Ishikawa (cell line): ENCODE data around the gene CWC27.

ENCODE experiments used
- CREB1 ChIP-seq: IDR thresholded peaks from 2 replicates; pipeline ENCODE4 v1.6.1; 2012; ENCODE audit warnings: low read depth
- NFIC ChIP-seq: IDR thresholded peaks from 2 replicates; pipeline ENCODE4 v1.6.1; 2012
- YY1 ChIP-seq: IDR thresholded peaks from 2 replicates; pipeline ENCODE4 v1.6.1; 2012; ENCODE audit warnings: low read depth
- TF ChIP-seq, protein P1 (sequence below): IDR thresholded peaks from 2 replicates; pipeline ENCODE4 v1.6.1; 2012; ENCODE audit warnings: low read depth, mild to moderate bottlenecking

DNA sequence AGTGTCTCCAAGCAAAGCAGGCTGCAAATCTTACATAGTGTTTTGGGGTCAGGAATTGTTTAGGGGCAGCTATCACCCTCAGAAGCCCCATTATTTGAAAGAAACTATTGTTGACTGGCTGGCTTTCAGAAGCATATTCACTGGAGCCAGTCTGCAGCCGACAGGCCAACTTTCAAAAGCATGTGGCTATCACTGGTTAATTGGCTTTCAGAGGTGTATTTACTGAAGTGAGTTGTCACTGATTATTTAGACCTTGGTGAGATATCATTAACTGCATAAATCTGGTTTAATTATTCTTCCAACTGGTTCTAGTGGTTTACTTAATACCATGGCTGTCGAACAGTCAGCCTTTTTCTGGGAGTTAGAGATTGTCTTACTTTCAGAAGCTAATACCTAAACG, 247.0 kb downstream of the CWC27 start:
- TF ChIP-seq NFIC (no peak), CREB1 (no peak), YY1 (no peak)
- TF ChIP-seq, protein P1, sequence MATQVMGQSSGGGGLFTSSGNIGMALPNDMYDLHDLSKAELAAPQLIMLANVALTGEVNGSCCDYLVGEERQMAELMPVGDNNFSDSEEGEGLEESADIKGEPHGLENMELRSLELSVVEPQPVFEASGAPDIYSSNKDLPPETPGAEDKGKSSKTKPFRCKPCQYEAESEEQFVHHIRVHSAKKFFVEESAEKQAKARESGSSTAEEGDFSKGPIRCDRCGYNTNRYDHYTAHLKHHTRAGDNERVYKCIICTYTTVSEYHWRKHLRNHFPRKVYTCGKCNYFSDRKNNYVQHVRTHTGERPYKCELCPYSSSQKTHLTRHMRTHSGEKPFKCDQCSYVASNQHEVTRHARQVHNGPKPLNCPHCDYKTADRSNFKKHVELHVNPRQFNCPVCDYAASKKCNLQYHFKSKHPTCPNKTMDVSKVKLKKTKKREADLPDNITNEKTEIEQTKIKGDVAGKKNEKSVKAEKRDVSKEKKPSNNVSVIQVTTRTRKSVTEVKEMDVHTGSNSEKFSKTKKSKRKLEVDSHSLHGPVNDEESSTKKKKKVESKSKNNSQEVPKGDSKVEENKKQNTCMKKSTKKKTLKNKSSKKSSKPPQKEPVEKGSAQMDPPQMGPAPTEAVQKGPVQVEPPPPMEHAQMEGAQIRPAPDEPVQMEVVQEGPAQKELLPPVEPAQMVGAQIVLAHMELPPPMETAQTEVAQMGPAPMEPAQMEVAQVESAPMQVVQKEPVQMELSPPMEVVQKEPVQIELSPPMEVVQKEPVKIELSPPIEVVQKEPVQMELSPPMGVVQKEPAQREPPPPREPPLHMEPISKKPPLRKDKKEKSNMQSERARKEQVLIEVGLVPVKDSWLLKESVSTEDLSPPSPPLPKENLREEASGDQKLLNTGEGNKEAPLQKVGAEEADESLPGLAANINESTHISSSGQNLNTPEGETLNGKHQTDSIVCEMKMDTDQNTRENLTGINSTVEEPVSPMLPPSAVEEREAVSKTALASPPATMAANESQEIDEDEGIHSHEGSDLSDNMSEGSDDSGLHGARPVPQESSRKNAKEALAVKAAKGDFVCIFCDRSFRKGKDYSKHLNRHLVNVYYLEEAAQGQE, result no peak
